Ovary (tissue), 9 donors: ENCODE measurements around the gene CSNK2A2. TPM values are rescaled to one million over a fixed set of nuclear protein-coding genes. Genes with fewer than 3 reads are reported as not detected.

Experiments
- DNase-seq, 5 donors: peaks; one replicate each; pipeline ENCODE4 v3.0.0-alpha.2; 2019 to 2020
- H3K27ac ChIP-seq, 2 donors: fragments of 200-600 bp; one replicate each; pipeline versions ENCODE4 v1.5.1 to v1.8.0; 2019 to 2022
- H3K27me3 ChIP-seq: fragments of 200-600 bp; one replicate; pipeline ENCODE4 v1.8.0; 2022
- H3K36me3 ChIP-seq: fragments of 200-600 bp; sonication (generic); one replicate; pipeline ENCODE4 v1.5.1; 2019
- H3K4me1 ChIP-seq: one replicate; pipeline ENCODE4 v1.8.1; 2013; ENCODE audit warnings: mild to moderate bottlenecking, moderate library complexity; ENCODE audit not compliant: insufficient read depth
- H3K4me3 ChIP-seq: fragments of 200-600 bp; sonication (generic); one replicate; pipeline ENCODE4 v1.5.1; 2017
- H3K9me3 ChIP-seq, 2 donors: fragments of 200-600 bp in 1 of 2; sonication (generic) in 1 of 2; one replicate each; pipeline versions ENCODE4 v1.5.1 to v1.8.1; 2013 to 2019; ENCODE audit warnings: mild to moderate bottlenecking in 1 of 2, moderate library complexity in 1 of 2
- EP300 ChIP-seq: sonication (generic); formaldehyde crosslinking; IDR thresholded peaks from one replicate; pipeline ENCODE4 v1.6.1; 2017; ENCODE audit warnings: antibody characterized with exemption
- POLR2A ChIP-seq: fragments of 450-650 bp; IDR thresholded peaks from one replicate; pipeline ENCODE4 v1.6.1; 2017; ENCODE audit warnings: antibody characterized with exemption, mild to moderate bottlenecking, moderate library complexity
- WGBS, 3 donors: extraction: QIAGEN DNeasy Blood & Tissue Kit in 1 of 3; methylation state at CpG; one replicate each; pipeline versions ENCODE4 v1.1.5 to v1.1.7; 2013 to 2017; 5-methylcytosine and 5-hydroxymethylcytosine counted together
- intact Hi-C, 4 donors: fragments of 100-400 bp; cut with DNase I; formaldehyde crosslinking; loops; one replicate each; pipeline versions ENCODE4 v1.11.0 to v1.15.1; 2022 to 2023
- polyA plus RNA-seq, 2 donors: library from polyadenylated mRNA; stranded (reverse); fragments of 200-250 nt in 1 of 2; fragments of 350-450 nt in 1 of 2; fragmentation: Illumina TruSeq in 1 of 2; extraction: RNeasy Lipid Tissue Mini Kit (QIAGEN cat#74804) in 1 of 2; gene quantifications; one replicate each; pipeline ENCODE4 v1.2.3, GENCODE V29; 2013 to 2014
- total RNA-seq, 7 donors: library from RNA; depleted of rRNA in 2 of 7; stranded (reverse); fragments of >200 nt in 2 of 7; fragmentation: NEBNext Ultra II Directional in 3 of 7; extraction: Animal tissue kit (Norgen Biotek cat#: 25700) in 3 of 7; gene quantifications; one replicate each; pipeline versions ENCODE4 v1.1.0 to v1.2.4, GENCODE V29; 2016 to 2023
- TF ChIP-seq, protein P1 (sequence below), 3 donors: fragments of 450-650 bp in 2 of 3; fragments of 200-600 bp in 1 of 3; IDR thresholded peaks; one replicate each; pipeline versions ENCODE4 v1.5.1 to v1.8.0; 2016 to 2022; ENCODE audit warnings: antibody characterized with exemption in 3 of 3, mild to moderate bottlenecking in 1 of 3
- donor health status: DM: no; HTN: no; CAD: no; lungs with moderate emphysema.
- donor health status: DM: no; HTN: no; CAD: no.
- donor health status: Bipolar disorder and iron deficiency.
- donor health status: DM: yes; HTN: yes; CAD: no.
- donor health status: DM: no; HTN: no; CAD: no.
- donor health status: DM: yes; HTN: yes; CAD: no.

The CSNK2A2 gene
- total and polyA plus RNA-seq, 9 donors = 23.1 to 95.6 (median 58.1) TPM

DNA sequence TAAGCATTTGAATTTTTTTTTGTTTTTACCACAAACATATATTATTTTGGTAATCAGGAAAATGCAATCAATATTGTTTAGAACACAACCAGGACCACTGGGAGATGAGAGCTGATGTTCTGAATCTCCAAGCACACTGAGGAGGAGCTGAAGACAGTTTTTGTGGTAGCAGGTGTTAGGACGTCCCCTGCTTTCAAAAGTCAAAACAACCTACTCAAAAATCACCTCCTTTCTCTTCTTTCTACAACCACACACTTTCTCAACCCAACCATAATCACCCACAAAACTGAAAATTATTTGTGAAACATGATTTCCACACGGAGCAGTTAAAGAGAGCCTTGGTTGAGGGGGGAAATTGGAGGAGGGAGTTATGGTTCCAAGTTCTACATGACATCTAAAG, 42.1 kb downstream of the CSNK2A2 start:
- TF ChIP-seq POLR2A = no peak
- TF ChIP-seq, protein P1, sequence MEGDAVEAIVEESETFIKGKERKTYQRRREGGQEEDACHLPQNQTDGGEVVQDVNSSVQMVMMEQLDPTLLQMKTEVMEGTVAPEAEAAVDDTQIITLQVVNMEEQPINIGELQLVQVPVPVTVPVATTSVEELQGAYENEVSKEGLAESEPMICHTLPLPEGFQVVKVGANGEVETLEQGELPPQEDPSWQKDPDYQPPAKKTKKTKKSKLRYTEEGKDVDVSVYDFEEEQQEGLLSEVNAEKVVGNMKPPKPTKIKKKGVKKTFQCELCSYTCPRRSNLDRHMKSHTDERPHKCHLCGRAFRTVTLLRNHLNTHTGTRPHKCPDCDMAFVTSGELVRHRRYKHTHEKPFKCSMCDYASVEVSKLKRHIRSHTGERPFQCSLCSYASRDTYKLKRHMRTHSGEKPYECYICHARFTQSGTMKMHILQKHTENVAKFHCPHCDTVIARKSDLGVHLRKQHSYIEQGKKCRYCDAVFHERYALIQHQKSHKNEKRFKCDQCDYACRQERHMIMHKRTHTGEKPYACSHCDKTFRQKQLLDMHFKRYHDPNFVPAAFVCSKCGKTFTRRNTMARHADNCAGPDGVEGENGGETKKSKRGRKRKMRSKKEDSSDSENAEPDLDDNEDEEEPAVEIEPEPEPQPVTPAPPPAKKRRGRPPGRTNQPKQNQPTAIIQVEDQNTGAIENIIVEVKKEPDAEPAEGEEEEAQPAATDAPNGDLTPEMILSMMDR (IDR thresholded peaks at IDR 0.05) = no peak
- TF ChIP-seq EP300 = no peak
- Histone ChIP-seq H3K9me3 (no peaks in the 10 kb centered on the region), H3K4me1 (no peaks in the 10 kb centered on the region), H3K27ac (no peak overlapping the region), H3K36me3 (no peaks in the 10 kb centered on the region), H3K4me3 (no peak overlapping the region), H3K27me3 (no peaks in the 10 kb centered on the region)
- no peak for DNase-seq
- intact Hi-C loops = no loop called here
- 49 to 59% (median 58%) methylated on average over 2 of the region's 2 CpGs for WGBS, 3 donors

DNA sequence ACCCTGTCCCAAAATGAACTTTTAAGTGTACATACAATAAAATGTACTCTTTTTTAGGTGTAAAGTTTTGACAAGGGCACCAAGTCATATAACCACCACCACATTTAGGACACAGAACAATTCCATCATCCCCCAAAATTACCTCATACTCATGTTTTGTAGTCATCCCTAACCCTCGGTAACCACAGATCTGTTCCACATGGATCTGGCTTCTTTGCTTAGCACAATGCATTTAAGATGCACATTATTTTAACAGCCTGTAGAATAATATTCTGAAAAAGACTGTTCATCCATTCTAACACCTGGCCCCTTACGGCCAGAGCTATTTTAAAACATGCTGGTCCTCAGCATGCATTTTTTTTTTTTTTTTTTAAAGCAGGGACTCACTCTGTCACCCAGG, 43.6 kb downstream of the CSNK2A2 start:
- TF ChIP-seq EP300 = no peak
- no peak for TF ChIP-seq POLR2A
- TF ChIP-seq, protein P1 (IDR thresholded peaks at IDR 0.05) = no peak
- H3K27ac ChIP-seq = no peak overlapping the region
- DNase-seq = no peak
- H3K4me3 ChIP-seq = no peak overlapping the region
- no peaks in the 10 kb centered on the region for H3K27me3 ChIP-seq
- WGBS, 3 donors = 74 to 82% (median 80%) methylated on average over 2 of the region's 2 CpGs
- H3K36me3 ChIP-seq = no peaks in the 10 kb centered on the region
- no peaks in the 10 kb centered on the region for H3K4me1 ChIP-seq
- H3K9me3 ChIP-seq = no peaks in the 10 kb centered on the region
- intact Hi-C loops = no loop called here

DNA sequence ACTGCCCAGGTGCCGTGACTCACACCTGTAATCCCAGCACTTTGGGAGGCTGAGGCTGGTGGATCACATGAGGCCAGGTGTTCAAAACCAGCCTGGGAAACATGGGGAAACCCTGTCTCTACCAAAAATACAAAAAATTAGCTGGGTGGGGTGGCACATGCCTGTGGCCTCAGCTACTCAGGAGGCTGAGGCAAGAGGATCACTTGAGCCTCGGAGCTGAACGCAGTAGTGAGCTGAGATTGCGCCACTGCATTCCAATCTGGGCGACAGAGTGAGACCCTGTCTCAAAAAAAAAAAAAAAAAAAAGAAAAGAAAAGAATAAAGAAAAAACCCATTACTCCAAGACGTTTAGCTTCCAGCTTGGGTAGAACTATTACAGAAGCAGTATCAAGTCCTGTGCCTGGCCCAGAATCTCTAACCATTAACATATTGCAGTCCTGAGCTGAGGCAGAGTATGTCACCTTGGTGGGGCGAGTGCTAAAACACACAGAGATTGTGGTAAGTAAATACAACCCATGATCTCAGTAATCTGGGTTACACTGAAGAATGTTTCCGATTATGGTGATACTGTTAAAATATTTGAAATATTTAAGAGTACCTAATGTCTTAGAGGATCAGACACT, 45.5 kb downstream of the CSNK2A2 start:
- no peak for DNase-seq
- Histone ChIP-seq H3K36me3 (no peaks in the 10 kb centered on the region), H3K4me3 (no peak overlapping the region), H3K27ac (no peak overlapping the region), H3K4me1 (no peaks in the 10 kb centered on the region), H3K9me3 (no peaks in the 10 kb centered on the region), H3K27me3 (no peaks in the 10 kb centered on the region)
- 73 to 78% (median 76%) methylated on average over 8 of the region's 8 CpGs for WGBS, 3 donors
- TF ChIP-seq EP300 (no peak), POLR2A (no peak)
- TF ChIP-seq, protein P1 (IDR thresholded peaks at IDR 0.05) = no peak
- intact Hi-C loops = no loop called here

DNA sequence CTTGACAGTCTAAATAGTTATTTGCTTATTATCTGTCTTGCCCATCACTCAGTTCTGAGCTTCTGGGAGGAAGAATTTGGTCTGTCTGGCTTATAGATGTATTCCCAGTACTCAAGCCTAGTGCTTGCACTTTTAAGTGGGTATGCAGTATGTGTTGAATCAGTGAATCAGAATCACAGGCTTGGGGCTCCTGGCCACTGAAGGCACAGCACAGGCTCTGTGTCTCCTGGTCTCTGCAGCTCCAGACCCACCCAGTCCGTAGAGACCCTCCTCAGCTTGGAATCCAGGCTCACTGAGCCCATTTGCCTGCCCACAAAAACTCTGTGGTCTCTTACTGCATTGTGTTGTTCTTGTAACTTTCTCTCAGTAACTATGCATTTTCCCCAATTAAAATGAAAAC, 49.4 kb downstream of the CSNK2A2 start:
- no peak overlapping the region for H3K27ac ChIP-seq
- no peaks in the 10 kb centered on the region for H3K36me3 ChIP-seq
- H3K27me3 ChIP-seq = no peaks in the 10 kb centered on the region
- intact Hi-C loops = no loop called here
- TF ChIP-seq, protein P1 (IDR thresholded peaks at IDR 0.05) = no peak
- TF ChIP-seq POLR2A = no peak
- TF ChIP-seq EP300 = no peak
- DNase-seq = no peak
- WGBS, 3 donors = 82 to 95% (median 90%) methylated on average over 1 of the region's 1 CpG
- no peaks in the 10 kb centered on the region for H3K4me1 ChIP-seq
- H3K9me3 ChIP-seq = no peaks in the 10 kb centered on the region
- no peak overlapping the region for H3K4me3 ChIP-seq
